SU-DHL-6 (cell line): ENCODE measurements around the gene SLC52A3.

Source experiments
- EZH2phosphoT487 ChIP-seq: fragments of 200-600 bp; sonication (generic), shearing (Covaris generic); conservative IDR thresholded peaks from 2 replicates; pipeline ENCODE4 v1.6.1; 2018; ENCODE audit warnings: mild to moderate bottlenecking, antibody characterized with exemption, low read length, moderate library complexity, mixed read lengths
- TF ChIP-seq, protein P1 (sequence below): fragments of 200-600 bp; sonication (generic); IDR thresholded peaks from one replicate; pipeline ENCODE4 v1.5.1; 2017; ENCODE audit warnings: antibody characterized with exemption, mild to moderate bottlenecking, low read length, moderate library complexity; ENCODE audit not compliant: insufficient read depth, poor library complexity, severe bottlenecking

- TF ChIP-seq, protein P1, sequence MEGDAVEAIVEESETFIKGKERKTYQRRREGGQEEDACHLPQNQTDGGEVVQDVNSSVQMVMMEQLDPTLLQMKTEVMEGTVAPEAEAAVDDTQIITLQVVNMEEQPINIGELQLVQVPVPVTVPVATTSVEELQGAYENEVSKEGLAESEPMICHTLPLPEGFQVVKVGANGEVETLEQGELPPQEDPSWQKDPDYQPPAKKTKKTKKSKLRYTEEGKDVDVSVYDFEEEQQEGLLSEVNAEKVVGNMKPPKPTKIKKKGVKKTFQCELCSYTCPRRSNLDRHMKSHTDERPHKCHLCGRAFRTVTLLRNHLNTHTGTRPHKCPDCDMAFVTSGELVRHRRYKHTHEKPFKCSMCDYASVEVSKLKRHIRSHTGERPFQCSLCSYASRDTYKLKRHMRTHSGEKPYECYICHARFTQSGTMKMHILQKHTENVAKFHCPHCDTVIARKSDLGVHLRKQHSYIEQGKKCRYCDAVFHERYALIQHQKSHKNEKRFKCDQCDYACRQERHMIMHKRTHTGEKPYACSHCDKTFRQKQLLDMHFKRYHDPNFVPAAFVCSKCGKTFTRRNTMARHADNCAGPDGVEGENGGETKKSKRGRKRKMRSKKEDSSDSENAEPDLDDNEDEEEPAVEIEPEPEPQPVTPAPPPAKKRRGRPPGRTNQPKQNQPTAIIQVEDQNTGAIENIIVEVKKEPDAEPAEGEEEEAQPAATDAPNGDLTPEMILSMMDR: no peak
- no peak for TF ChIP-seq EZH2phosphoT487
These were observed at the start of gene SLC52A3 for GRCh38 chr20:768426-768978.
